Adrenal gland (tissue), 12 donors: ENCODE data around the gene DZIP1L. TPM values are rescaled to one million over a fixed set of nuclear protein-coding genes. Genes with fewer than 3 reads are reported as not detected.

Experiments used
- DNase-seq, 7 donors: peaks; one replicate each; pipeline ENCODE4 v3.0.0-alpha.2; 2019 to 2020
- H3K27ac ChIP-seq, 5 donors: fragments of 200-600 bp; sonication (generic) in 4 of 5; 1 replicate in 3 of 5; 2 replicates in 2 of 5; pipeline versions ENCODE4 v1.5.1 to v1.8.0; 2016 to 2020; ENCODE audit warnings: mild to moderate bottlenecking in 1 of 5
- H3K27me3 ChIP-seq: fragments of 200-600 bp; 2 replicates; pipeline ENCODE4 v1.8.0; 2021
- H3K36me3 ChIP-seq, 2 donors: fragments of 200-600 bp; replicated peaks in 1 of 2; 1 replicate in 1 of 2; 2 replicates in 1 of 2; pipeline versions ENCODE4 v1.5.1 to v1.8.0; 2018 to 2022
- H3K4me1 ChIP-seq, 2 donors: fragments of 200-600 bp; replicated peaks in 1 of 2; 1 replicate in 1 of 2; 2 replicates in 1 of 2; pipeline versions ENCODE4 v1.5.1 to v1.8.0; 2018 to 2021
- H3K4me3 ChIP-seq, 4 donors: fragments of 200-600 bp; sonication (generic) in 3 of 4; one replicate each; pipeline ENCODE4 v1.5.1; 2016 to 2018
- H3K9me3 ChIP-seq, 3 donors: fragments of 200-600 bp; sonication (generic) in 1 of 3; replicated peaks in 1 of 3; 1 replicate in 2 of 3; 2 replicates in 1 of 3; pipeline versions ENCODE4 v1.5.1 to v1.8.0; 2016 to 2021
- POLR2A ChIP-seq, 2 donors: fragments of 450-650 bp; IDR thresholded peaks; one replicate each; pipeline ENCODE4 v1.6.1; 2017; ENCODE audit warnings: antibody characterized with exemption in 2 of 2, mild to moderate bottlenecking in 2 of 2, moderate library complexity in 1 of 2
- WGBS, 4 donors: extraction: QIAGEN DNeasy Blood & Tissue Kit in 2 of 4; methylation state at CpG; one replicate each; pipeline versions ENCODE4 v1.1.5 to v1.1.7; 2013 to 2017; 5-methylcytosine and 5-hydroxymethylcytosine counted together
- intact Hi-C, 2 donors: fragments of 100-400 bp; cut with DNase I; formaldehyde crosslinking; loops; one replicate each; pipeline versions ENCODE4 v1.14.1 to v1.15.0; 2022 to 2023
- polyA plus RNA-seq, 3 donors: library from polyadenylated mRNA; stranded (reverse); fragments of 200-250 nt in 2 of 3; fragments of 350-450 nt in 1 of 3; fragmentation: Illumina TruSeq in 1 of 3; extraction: RNeasy Lipid Tissue Mini Kit (QIAGEN cat#74804) in 1 of 3; gene quantifications; one replicate each; pipeline ENCODE4 v1.2.3, GENCODE V29; 2013 to 2014
- total RNA-seq, 9 donors: library from RNA; depleted of rRNA in 4 of 9; stranded (reverse); fragments of >200 nt in 4 of 9; fragments of 120-200 nt in 1 of 9; fragmentation: NEBNext Ultra II Directional in 1 of 9; extraction: Animal tissue kit (Norgen Biotek cat#: 25700) in 1 of 9; gene quantifications; one replicate each; pipeline versions ENCODE4 v1.1.0 to v1.2.4, GENCODE V29; 2013 to 2023
- TF ChIP-seq, protein P1 (sequence below), 6 experiments: fragments of 450-650 bp in 4 of 6; fragments of 200-600 bp in 2 of 6; sonication (generic) in 1 of 6; IDR thresholded peaks; 1 replicate in 5 of 6; 2 replicates in 1 of 6; pipeline versions ENCODE4 v1.5.1 to v1.8.0; 2016 to 2021; ENCODE audit warnings: antibody characterized with exemption in 6 of 6, mild to moderate bottlenecking in 2 of 6, moderate library complexity in 1 of 6
- donor health status: healthy with polysubstance abuse.
- donor health status: Bipolar disorder and iron deficiency.
- donor health status: DM: yes; HTN: yes; CAD: no.
- donor health status: DM: no; HTN: no; CAD: no.
- donor health status: DM: no; HTN: no; CAD: no.
- donor health status: DM: yes; HTN: yes; CAD: no.

Gene DZIP1L
- total and polyA plus RNA-seq, 12 donors = 1.2 to 13.7 (median 5.2) TPM

DNA sequence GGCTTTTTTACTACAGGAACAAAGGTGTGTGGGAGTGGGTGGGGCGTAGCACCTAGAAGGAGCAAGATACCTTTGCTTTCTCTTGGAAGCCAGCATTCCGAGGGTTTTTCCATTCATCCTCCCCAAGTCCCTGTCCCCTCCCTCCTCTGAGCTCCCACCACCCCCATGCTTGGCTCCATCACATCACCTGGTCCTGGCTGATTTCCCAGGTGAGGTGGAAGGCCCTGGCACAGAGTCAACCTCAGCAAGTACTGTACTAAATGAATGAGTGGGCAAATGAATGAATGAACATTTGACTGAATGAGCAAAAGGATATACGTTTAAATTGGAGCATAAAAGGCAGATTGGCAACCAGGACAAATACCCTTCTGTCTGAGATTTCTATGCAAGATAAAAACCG, 45.4 kb downstream of the DZIP1L start:
- DNase-seq = no peak
- no peak overlapping the region for H3K4me3 ChIP-seq
- WGBS, 4 donors = 83 to 92% (median 91%) methylated on average over 4 of the region's 4 CpGs
- no peak overlapping the region for H3K27ac ChIP-seq
- H3K4me1 ChIP-seq = no peaks in the 10 kb centered on the region
- peaks cover 0 to 21% of the 10 kb centered on the region in 2 donors for H3K36me3 ChIP-seq
- no peaks in the 10 kb centered on the region for H3K27me3 ChIP-seq
- H3K9me3 ChIP-seq = no peaks in the 10 kb centered on the region
- TF ChIP-seq POLR2A (IDR thresholded peaks at IDR 0.05) = no peak
- TF ChIP-seq, protein P1, sequence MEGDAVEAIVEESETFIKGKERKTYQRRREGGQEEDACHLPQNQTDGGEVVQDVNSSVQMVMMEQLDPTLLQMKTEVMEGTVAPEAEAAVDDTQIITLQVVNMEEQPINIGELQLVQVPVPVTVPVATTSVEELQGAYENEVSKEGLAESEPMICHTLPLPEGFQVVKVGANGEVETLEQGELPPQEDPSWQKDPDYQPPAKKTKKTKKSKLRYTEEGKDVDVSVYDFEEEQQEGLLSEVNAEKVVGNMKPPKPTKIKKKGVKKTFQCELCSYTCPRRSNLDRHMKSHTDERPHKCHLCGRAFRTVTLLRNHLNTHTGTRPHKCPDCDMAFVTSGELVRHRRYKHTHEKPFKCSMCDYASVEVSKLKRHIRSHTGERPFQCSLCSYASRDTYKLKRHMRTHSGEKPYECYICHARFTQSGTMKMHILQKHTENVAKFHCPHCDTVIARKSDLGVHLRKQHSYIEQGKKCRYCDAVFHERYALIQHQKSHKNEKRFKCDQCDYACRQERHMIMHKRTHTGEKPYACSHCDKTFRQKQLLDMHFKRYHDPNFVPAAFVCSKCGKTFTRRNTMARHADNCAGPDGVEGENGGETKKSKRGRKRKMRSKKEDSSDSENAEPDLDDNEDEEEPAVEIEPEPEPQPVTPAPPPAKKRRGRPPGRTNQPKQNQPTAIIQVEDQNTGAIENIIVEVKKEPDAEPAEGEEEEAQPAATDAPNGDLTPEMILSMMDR (IDR thresholded peaks at IDR 0.05) = no peak
- intact Hi-C loops = no loop called here

DNA sequence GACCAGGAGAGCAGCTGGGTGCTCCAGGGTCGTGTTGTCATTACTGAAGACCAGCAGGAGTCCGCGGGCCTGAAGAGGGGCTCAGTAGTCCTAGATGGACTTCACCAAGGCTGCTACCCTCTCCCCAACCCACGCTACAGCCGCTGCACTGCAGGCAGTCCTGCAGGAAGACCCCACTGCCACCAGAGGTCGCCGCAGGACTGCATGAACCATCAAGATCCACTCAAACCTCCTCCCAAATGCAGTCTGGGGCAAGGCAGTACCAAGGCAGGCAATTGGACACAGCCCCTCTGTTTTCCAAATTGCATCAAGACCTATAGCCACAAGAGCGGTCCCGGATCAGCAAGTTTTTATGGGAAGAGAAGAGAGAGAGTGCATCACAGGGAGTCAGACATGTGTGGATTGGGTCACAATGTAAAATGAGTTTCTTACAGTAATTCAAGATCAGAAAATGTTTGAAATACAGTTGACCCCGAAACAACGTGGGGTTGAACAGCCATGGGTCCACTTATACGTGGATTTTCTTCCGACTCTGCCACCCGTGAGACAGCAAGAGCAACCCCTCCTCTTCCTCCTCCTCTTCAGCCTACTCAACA, 46.7 kb downstream of the DZIP1L start:
- no peaks in the 10 kb centered on the region for H3K27me3 ChIP-seq
- DNase-seq = peak; percentile 75 to 89 (median 80)
- H3K27ac ChIP-seq = no peak overlapping the region
- TF ChIP-seq, protein P1 (IDR thresholded peaks at IDR 0.05) = peak; percentile 95 to 99 (median 98)
- TF ChIP-seq POLR2A (IDR thresholded peaks at IDR 0.05) = no peak
- intact Hi-C loops = loop anchor here (2.0 to 5.0 kb wide), 2 partner anchors 49 to 50 kb away; partner anchors contain the start of gene DZIP1L (in 1 of the 2)
- H3K4me1 ChIP-seq = no peaks in the 10 kb centered on the region
- H3K4me3 ChIP-seq = no peak overlapping the region
- no peaks in the 10 kb centered on the region for H3K9me3 ChIP-seq
- H3K36me3 ChIP-seq = peaks cover 0 to 21% of the 10 kb centered on the region in 2 donors
- 23 to 28% (median 26%) methylated on average over 11 to 14 of the region's 14 CpGs for WGBS, 4 donors

DNA sequence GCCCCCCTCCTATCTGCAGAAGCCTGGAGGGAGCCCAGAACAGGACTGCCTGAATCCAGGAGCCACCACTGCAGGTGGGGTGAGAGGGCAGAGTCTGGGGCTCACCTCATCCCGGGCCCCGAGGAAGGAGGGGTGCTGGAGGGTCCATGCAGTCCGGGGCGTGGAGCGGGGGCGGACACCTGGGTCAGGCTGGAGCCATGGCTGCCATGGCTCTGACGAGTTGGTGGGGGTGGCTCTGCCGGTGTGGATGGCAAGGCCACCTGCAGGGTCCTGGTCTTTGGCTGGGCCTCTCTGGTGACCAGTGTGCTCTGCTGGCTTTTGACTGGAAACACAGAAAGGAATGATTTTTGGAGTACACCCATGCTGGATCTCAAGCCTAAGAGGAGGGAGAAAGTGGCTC, 47.4 kb downstream of the DZIP1L start:
- intact Hi-C loops = loop anchor here (2.0 to 5.0 kb wide), 2 partner anchors 49 to 51 kb away; partner anchors contain the start of gene DZIP1L (in 1 of the 2)
- no peak overlapping the region for H3K27ac ChIP-seq
- H3K9me3 ChIP-seq = no peaks in the 10 kb centered on the region
- no peaks in the 10 kb centered on the region for H3K4me1 ChIP-seq
- H3K27me3 ChIP-seq = no peaks in the 10 kb centered on the region
- H3K36me3 ChIP-seq = peaks cover 0 to 21% of the 10 kb centered on the region in 2 donors
- no peak overlapping the region for H3K4me3 ChIP-seq
- 69 to 78% (median 75%) methylated on average over 8 of the region's 8 CpGs for WGBS, 4 donors
- no peak for TF ChIP-seq POLR2A (IDR thresholded peaks at IDR 0.05)
- no peak for DNase-seq

DNA sequence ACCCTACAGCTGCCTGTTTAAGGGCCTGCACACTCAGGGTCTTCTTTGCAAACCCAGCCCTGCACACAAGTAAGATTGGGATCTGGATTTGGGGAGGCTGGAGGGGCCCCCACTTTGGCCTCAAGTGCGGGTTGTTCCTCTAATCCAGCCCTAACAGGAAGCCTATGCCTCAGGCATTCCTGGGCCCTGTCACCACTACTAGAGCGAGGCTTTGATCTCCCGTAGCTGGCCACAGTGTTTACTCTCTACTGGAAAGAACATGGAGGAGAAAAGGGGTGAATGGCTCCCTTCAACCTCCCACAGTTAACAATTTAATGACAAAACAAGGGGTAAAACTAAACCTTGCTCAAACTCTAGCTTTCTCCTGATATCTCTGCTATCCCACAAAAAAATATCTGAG, 48.4 kb downstream of the DZIP1L start:
- Histone ChIP-seq H3K4me3 (no peak overlapping the region), H3K36me3 (peaks cover 0 to 21% of the 10 kb centered on the region in 2 donors), H3K9me3 (no peaks in the 10 kb centered on the region), H3K4me1 (no peaks in the 10 kb centered on the region), H3K27ac (no peak overlapping the region), H3K27me3 (no peaks in the 10 kb centered on the region)
- intact Hi-C loops = loop anchor here in 1 of 2 donors (5.0 kb wide), 1 partner anchor 50 kb away; the partner anchor contains the start of gene DZIP1L
- TF ChIP-seq, protein P1 (IDR thresholded peaks at IDR 0.05) = no peak
- TF ChIP-seq POLR2A (IDR thresholded peaks at IDR 0.05) = no peak
- no peak for DNase-seq
- 93 to 100% (median 95%) methylated on average over 3 of the region's 3 CpGs for WGBS, 4 donors

DNA sequence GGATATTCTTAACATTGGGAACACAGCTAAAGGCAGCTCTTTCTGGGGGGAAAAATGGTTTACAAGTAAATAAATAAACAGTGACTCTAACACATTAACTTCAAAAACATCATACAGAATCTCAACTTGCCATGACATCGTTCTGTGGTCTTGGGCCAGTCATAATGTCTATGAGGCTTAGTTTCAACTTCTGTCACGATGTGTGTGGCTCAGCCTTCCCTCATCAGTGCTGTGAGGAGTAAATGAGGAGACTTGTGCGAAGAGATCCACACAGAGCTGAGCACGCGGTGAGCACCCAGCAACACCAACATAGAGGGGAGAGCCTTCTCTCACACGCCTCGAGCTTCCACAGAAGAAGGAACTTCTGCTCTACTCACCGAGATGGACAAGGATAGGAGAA, 49.0 kb downstream of the DZIP1L start:
- H3K4me3 ChIP-seq = no peak overlapping the region
- TF ChIP-seq POLR2A (IDR thresholded peaks at IDR 0.05) = no peak
- TF ChIP-seq, protein P1 (IDR thresholded peaks at IDR 0.05) = no peak
- H3K36me3 ChIP-seq = peaks cover 0 to 21% of the 10 kb centered on the region in 2 donors
- no peak overlapping the region for H3K27ac ChIP-seq
- no peaks in the 10 kb centered on the region for H3K27me3 ChIP-seq
- WGBS, 4 donors = 87 to 93% (median 92%) methylated on average over 8 of the region's 8 CpGs
- no peaks in the 10 kb centered on the region for H3K9me3 ChIP-seq
- no peaks in the 10 kb centered on the region for H3K4me1 ChIP-seq
- intact Hi-C loops = loop anchor here in 1 of 2 donors (5.0 kb wide), 1 partner anchor 51 kb away; the partner anchor contains the start of gene DZIP1L
- DNase-seq = no peak
